Measurements from ENCODE around the gene SCEL. TPM values are rescaled to one million over a fixed set of nuclear protein-coding genes. Genes with fewer than 3 reads are reported as not detected.

The SCEL gene
- total and polyA plus RNA-seq, 2 of the 8 experiments (the other 6 are each of a cell fraction or from before 2014, with no cell fraction given), result not detected

- Histone ChIP-seq H3K36me3 (ENCODE audit: control insufficient read depth in 2 of 4, insufficient read depth in 4 of 4, low read length in 3 of 4) (no peaks in the 10 kb centered on the region), H3K4me3 (ENCODE audit: extremely low read depth in 1 of 4, insufficient read depth in 2 of 4, low read depth in 3 of 4, low read length in 4 of 4) (no peak overlapping the region), H4K8ac (ENCODE audit: extremely low read depth, insufficient read depth, low read length) (no peak overlapping the region), H3K79me2 (ENCODE audit: control insufficient read depth in 1 of 2, insufficient read depth in 2 of 2, low read length in 2 of 2) (no peaks in the 10 kb centered on the region), H3K23me2 (ENCODE audit: low read depth, low read length) (no peaks in the 10 kb centered on the region), H2BK20ac (ENCODE audit: low read length) (no peak overlapping the region), H3K27me3 (replicated peaks in 1 of 4; ENCODE audit: control insufficient read depth in 3 of 4, extremely low read depth in 1 of 4, insufficient read depth in 3 of 4, low read length in 3 of 4) (no peaks in the 10 kb centered on the region), H3K23ac (ENCODE audit: insufficient read length) (no peak overlapping the region), H3K4me2 (ENCODE audit: insufficient read depth in 1 of 2, low read depth in 2 of 2, low read length in 2 of 2) (no peak overlapping the region), H2AK5ac (ENCODE audit: low read depth, low read length) (no peak overlapping the region), H3K79me1 (ENCODE audit: low read depth, low read length) (no peaks in the 10 kb centered on the region), H4K91ac (replicated peaks; ENCODE audit: insufficient read length, low read length) (no peak overlapping the region), H2AFZ (ENCODE audit: low read length) (no peak overlapping the region), H4K5ac (ENCODE audit: insufficient read length, low read depth, low read length) (no peak overlapping the region), H3K18ac (ENCODE audit: extremely low read depth, low read length) (no peak overlapping the region), H4K20me1 (replicated peaks in 1 of 2; ENCODE audit: control insufficient read depth in 1 of 2, insufficient read depth in 2 of 2, low read length in 2 of 2) (no peaks in the 10 kb centered on the region), H2BK5ac (ENCODE audit: low read depth, low read length) (no peak overlapping the region), H3K27ac (ENCODE audit: low read depth, low read length) (no peak overlapping the region), H3K9me3 (ENCODE audit: insufficient read depth in 2 of 2, low read depth in 1 of 2, low read length in 1 of 2) (no peaks in the 10 kb centered on the region), H3K14ac (ENCODE audit: insufficient read length) (no peak overlapping the region), H3K56ac (replicated peaks; ENCODE audit: insufficient read length, low read depth, low read length) (no peak overlapping the region), H2BK12ac (ENCODE audit: low read depth, low read length) (no peak overlapping the region), H2BK15ac (ENCODE audit: low read length) (no peak overlapping the region), H3K9ac (replicated peaks in 1 of 4; ENCODE audit: extremely low read depth in 1 of 4, low read depth in 3 of 4, low read length in 3 of 4) (no peak overlapping the region), H3K4me1 (replicated peaks in 1 of 4; ENCODE audit: control insufficient read depth in 3 of 4, insufficient read depth in 4 of 4, low read length in 3 of 4) (no peaks in the 10 kb centered on the region), H3K4ac (replicated peaks; ENCODE audit: insufficient read length, low read depth, low read length) (no peak overlapping the region), H2BK120ac (replicated peaks; ENCODE audit: low read depth, low read length) (no peak overlapping the region)
- DNase-seq (ENCODE audit: low read depth in 1 of 2, low spot score in 2 of 2), result no peak
- TF ChIP-seq CHD2 (IDR thresholded peaks at IDR 0.05; ENCODE audit: low read length) (no peak), BRCA1 (IDR thresholded peaks at IDR 0.05; ENCODE audit: low read depth, low read length) (no peak), SP4 (IDR thresholded peaks at IDR 0.05; ENCODE audit: low read length) (no peak), SUZ12 (IDR thresholded peaks at IDR 0.05; ENCODE audit: low read length) (no peak)
- no peak for FAIRE-seq
- ChIA-PET POLR2A (ENCODE audit: partially characterized antibody) (no interaction called here), CTCF (ENCODE audit: partially characterized antibody) (interaction anchor here (1.0 to 2.1 kb wide), 3 partner anchors 9 to 48 kb away, joined by 3 to 10 read pairs (median 3); no protein-coding TSS in a partner anchor)
- WGBS, 2 experiments (ENCODE audit: extremely low coverage in 1 of 2, insufficient coverage in 1 of 2, insufficient read length in 1 of 2, insufficient replicate concordance in 2 of 2, low coverage in 1 of 2, low lambda C conversion rate in 2 of 2, missing lambda C conversion rate in 1 of 2), result 88% methylated on average over 4 of the region's 4 CpGs; no CpG with 5 or more reads in 1 of the 2 experiments
These were observed 9.3 kb downstream of the SCEL start for GRCh38 chr13:77544758-77545338.
